CD14-positive monocyte (primary cell): ENCODE measurements around the gene SUCLG1. TPM values are rescaled to one million over a fixed set of nuclear protein-coding genes. Genes with fewer than 3 reads are reported as not detected.

Experiments
- DNase-seq, 3 donors: peaks; one replicate each; pipeline ENCODE4 v3.0.0-alpha.2; 2011 to 2022
- H2AFZ ChIP-seq: 2 replicates; pipeline ENCODE4 v1.6.0; 2012; ENCODE audit warnings: mild to moderate bottlenecking, low read depth, low read length, inconsistent platforms; ENCODE audit not compliant: insufficient read depth, poor library complexity, severe bottlenecking
- H3K27ac ChIP-seq, 2 donors: 1 replicate in 1 of 2; 2 replicates in 1 of 2; pipeline ENCODE4 v1.5.1; 2012 to 2013; ENCODE audit warnings: low read length in 2 of 2, control low read depth in 1 of 2, inconsistent platforms in 1 of 2, low read depth in 1 of 2, mild to moderate bottlenecking in 1 of 2
- H3K27me3 ChIP-seq, 2 donors: one replicate each; pipeline versions ENCODE4 v1.6.0 to v1.6.1; 2011 to 2013; ENCODE audit warnings: low read length in 2 of 2; ENCODE audit not compliant: control insufficient read depth in 2 of 2, insufficient read depth in 2 of 2
- H3K36me3 ChIP-seq, 2 donors: replicated peaks in 1 of 2; 1 replicate in 1 of 2; 2 replicates in 1 of 2; pipeline versions ENCODE4 v1.5.1 to v1.6.1; 2012 to 2013; ENCODE audit warnings: low read length in 2 of 2, control low read depth in 1 of 2, inconsistent platforms in 1 of 2, mild to moderate bottlenecking in 1 of 2; ENCODE audit not compliant: insufficient read depth in 2 of 2, control insufficient read depth in 1 of 2
- H3K4me1 ChIP-seq, 2 donors: 1 replicate in 1 of 2; 2 replicates in 1 of 2; pipeline versions ENCODE4 v1.5.1 to v1.6.1; 2012 to 2013; ENCODE audit warnings: low read length in 2 of 2, control low read depth in 1 of 2, inconsistent platforms in 1 of 2, mild to moderate bottlenecking in 1 of 2, moderate library complexity in 1 of 2; ENCODE audit not compliant: insufficient read depth in 2 of 2, control insufficient read depth in 1 of 2
- H3K4me2 ChIP-seq: replicated peaks from 2 replicates; pipeline ENCODE3; 2012; ENCODE audit warnings: low read length, moderate library complexity, mild to moderate bottlenecking; ENCODE audit not compliant: poor library complexity, severe bottlenecking; ENCODE audit errors: extremely low read depth
- H3K4me3 ChIP-seq, 3 experiments: fragments of 200-600 bp in 1 of 3; sonication (generic) in 1 of 3; replicated peaks in 1 of 3; 1 replicate in 2 of 3; 2 replicates in 1 of 3; pipeline ENCODE4 v1.5.1; 2011 to 2013; ENCODE audit warnings: low read length in 3 of 3, mild to moderate bottlenecking in 3 of 3, control low read depth in 2 of 3, low read depth in 2 of 3, inconsistent platforms in 1 of 3, moderate library complexity in 1 of 3
- H3K79me2 ChIP-seq: 2 replicates; pipeline ENCODE4 v1.6.0; 2012; ENCODE audit warnings: mild to moderate bottlenecking, control low read depth, inconsistent platforms, low read length, moderate library complexity; ENCODE audit not compliant: insufficient read depth
- H3K9ac ChIP-seq: 2 replicates; pipeline ENCODE4 v1.6.0; 2017; ENCODE audit warnings: low read length, mild to moderate bottlenecking; ENCODE audit not compliant: insufficient read depth, poor library complexity, severe bottlenecking
- H3K9me3 ChIP-seq, 2 donors: replicated peaks in 1 of 2; 1 replicate in 1 of 2; 2 replicates in 1 of 2; pipeline versions ENCODE4 v1.5.1 to v1.6.1; 2012 to 2013; ENCODE audit warnings: low read length in 2 of 2, control low read depth in 1 of 2; ENCODE audit not compliant: control insufficient read depth in 1 of 2, insufficient read depth in 1 of 2
- H4K20me1 ChIP-seq: 2 replicates; pipeline ENCODE4 v1.6.0; 2012; ENCODE audit warnings: mild to moderate bottlenecking, low read length, control low read depth, moderate library complexity; ENCODE audit not compliant: insufficient read depth
- H3K27ac Mint-ChIP-seq, 7 donors: one replicate each; pipeline ENCODE4 v1.8.0; 2020; ENCODE audit warnings: mild to moderate bottlenecking in 7 of 7, mixed read lengths in 7 of 7, moderate library complexity in 6 of 7, inconsistent platforms in 2 of 7
- H3K27me3 Mint-ChIP-seq, 3 donors: one replicate each; pipeline ENCODE4 v1.8.0; 2021 to 2022; ENCODE audit warnings: low read depth in 3 of 3, mild to moderate bottlenecking in 3 of 3, mixed read lengths in 3 of 3, moderate library complexity in 3 of 3, inconsistent platforms in 1 of 3
- H3K36me3 Mint-ChIP-seq, 2 donors: one replicate each; pipeline ENCODE4 v1.8.0; 2020; ENCODE audit warnings: mixed read lengths in 2 of 2, inconsistent platforms in 1 of 2, mild to moderate bottlenecking in 1 of 2
- H3K4me1 Mint-ChIP-seq: one replicate; pipeline ENCODE4 v1.8.0; 2020; ENCODE audit warnings: mild to moderate bottlenecking, mixed read lengths
- H3K4me3 Mint-ChIP-seq, 2 donors: one replicate each; pipeline ENCODE4 v1.8.0; 2020; ENCODE audit warnings: mild to moderate bottlenecking in 2 of 2, mixed read lengths in 2 of 2, moderate library complexity in 1 of 2
- H3K9me3 Mint-ChIP-seq, 7 donors: one replicate each; pipeline ENCODE4 v1.8.0; 2020 to 2022; ENCODE audit warnings: mixed read lengths in 7 of 7, mild to moderate bottlenecking in 6 of 7, moderate library complexity in 6 of 7, inconsistent platforms in 2 of 7
- CTCF ChIP-seq: fragments of 200-600 bp; IDR thresholded peaks from one replicate; pipeline ENCODE4 v1.8.0; 2022; ENCODE audit warnings: antibody characterized with exemption, mild to moderate bottlenecking
- WGBS: methylation state at CpG from one replicate; pipeline ENCODE4 v1.1.5; 2013; ENCODE audit warnings: missing lambda C conversion rate; ENCODE audit not compliant: insufficient coverage; 5-methylcytosine and 5-hydroxymethylcytosine counted together
- intact Hi-C, 2 donors: fragments of 100-400 bp; cut with micrococcal nuclease; formaldehyde crosslinking; loops; one replicate each; pipeline versions ENCODE4 v1.15.0 to v1.15.1; 2023
- polyA plus RNA-seq, 3 donors: library from polyadenylated mRNA; depleted of rRNA in 1 of 3; unstranded in 2 of 3; stranded (reverse) in 1 of 3; fragments of 300-500 nt in 2 of 3; fragments of >200 nt in 1 of 3; fragmentation: Illumina TruSeq in 2 of 3; gene quantifications; 1 replicate in 2 of 3; 2 replicates in 1 of 3; pipeline ENCODE4 v1.2.3, GENCODE V29; 2012 to 2021

SUCLG1 gene
- polyA plus RNA-seq, 3 donors = 24.9 to 114 (median 98.9) TPM

GRCh38 chr2:84493514-84493913, 34.4 kb upstream of the SUCLG1 start:
- Histone ChIP-seq H3K4me2 (no peak overlapping the region), H3K36me3 (no peaks in the 10 kb centered on the region), H3K4me3 (no peak overlapping the region), H2AFZ (no peak overlapping the region), H3K27ac (no peak overlapping the region), H4K20me1 (no peaks in the 10 kb centered on the region), H3K9me3 (no peaks in the 10 kb centered on the region), H3K27me3 (no peaks in the 10 kb centered on the region), H3K79me2 (no peaks in the 10 kb centered on the region), H3K9ac (no peak overlapping the region), H3K4me1 (no peaks in the 10 kb centered on the region)
- Mint-ChIP-seq H3K4me1 (peaks cover 4% of the 10 kb centered on the region), H3K9me3 (no peaks in the 10 kb centered on the region), H3K4me3 (no peak overlapping the region), H3K27ac (no peak overlapping the region), H3K27me3 (peaks cover 2 to 7% (median 7%) of the 10 kb centered on the region in 3 donors), H3K36me3 (no peaks in the 10 kb centered on the region)
- DNase-seq = no peak
- 100% methylated on average over 3 of the region's 5 CpGs for WGBS
- no peak for TF ChIP-seq CTCF
- intact Hi-C loops = loop anchor here in 1 of 2 donors (5.0 kb wide), 1 partner anchor 389 kb away; the partner anchor contains the start of gene TRABD2A

- Histone ChIP-seq H3K79me2 (no peaks in the 10 kb centered on the region), H3K27me3 (no peaks in the 10 kb centered on the region), H2AFZ (no peak overlapping the region), H3K9ac (no peak overlapping the region), H3K4me3 (no peak overlapping the region), H3K4me2 (no peak overlapping the region), H4K20me1 (no peaks in the 10 kb centered on the region), H3K4me1 (no peaks in the 10 kb centered on the region), H3K27ac (no peak overlapping the region), H3K9me3 (no peaks in the 10 kb centered on the region), H3K36me3 (no peaks in the 10 kb centered on the region)
- DNase-seq = no peak
- WGBS = 83% methylated on average over 1 of the region's 1 CpG
- H3K4me3 Mint-ChIP-seq = no peak overlapping the region
- H3K4me1 Mint-ChIP-seq = peaks cover 4% of the 10 kb centered on the region
- no peak for TF ChIP-seq CTCF
- no peaks in the 10 kb centered on the region for H3K9me3 Mint-ChIP-seq
- no peak overlapping the region for H3K27ac Mint-ChIP-seq
- intact Hi-C loops = loop anchor here in 1 of 2 donors (5.0 kb wide), 1 partner anchor 390 kb away; the partner anchor contains the start of gene TRABD2A
- H3K36me3 Mint-ChIP-seq = no peaks in the 10 kb centered on the region
- peaks cover 2 to 7% (median 7%) of the 10 kb centered on the region in 3 donors for H3K27me3 Mint-ChIP-seq
These were observed 33.5 kb upstream of the SUCLG1 start for GRCh38 chr2:84492571-84492970.
